ENCODE data around the gene SLC1A1.

Gene SLC1A1

GRCh38 chr9:4489919-4490704, at the start of gene SLC1A1:
Gene SLC1A1, plus strand, starts transcription at chr9:4490468. Its CDS starts 212 bp downstream, at chr9:4490680.
- DNase-seq (ENCODE audit: low read depth), result peak; percentile 11
- no peak for TF ChIP-seq CTCF (IDR thresholded peaks at IDR 0.05; ENCODE audit: low read depth, low read length, missing control alignments)
- in situ Hi-C loops (cut with HindIII; ENCODE audit: low sequenced_read_pairs), result no loop called here
- H3K4me3 ChIP-seq (ENCODE audit: low read depth, low read length), result peak within 1 kb of the TSS; percentile 63

GRCh38 chr9:4442806-4443205, 47.5 kb upstream of the SLC1A1 start:
- in situ Hi-C loops (cut with HindIII; ENCODE audit: low sequenced_read_pairs), result no loop called here
- no peak for TF ChIP-seq CTCF (IDR thresholded peaks at IDR 0.05; ENCODE audit: low read depth, low read length, missing control alignments)
- H3K4me3 ChIP-seq (ENCODE audit: low read depth, low read length), result no peak overlapping the region
- DNase-seq (ENCODE audit: low read depth), result no peak

GRCh38 chr9:4443439-4443838, 46.8 kb upstream of the SLC1A1 start:
- H3K4me3 ChIP-seq (ENCODE audit: low read depth, low read length), result no peak overlapping the region
- no peak for TF ChIP-seq CTCF (IDR thresholded peaks at IDR 0.05; ENCODE audit: low read depth, low read length, missing control alignments)
- DNase-seq (ENCODE audit: low read depth), result no peak
- in situ Hi-C loops (cut with HindIII; ENCODE audit: low sequenced_read_pairs), result no loop called here

- TF ChIP-seq CTCF (IDR thresholded peaks at IDR 0.05; ENCODE audit: low read depth, low read length, missing control alignments), result no peak
- in situ Hi-C loops (cut with HindIII; ENCODE audit: low sequenced_read_pairs), result no loop called here
- H3K4me3 ChIP-seq (ENCODE audit: low read depth, low read length), result no peak overlapping the region
- no peak for DNase-seq (ENCODE audit: low read depth)
Measured at GRCh38 chr9:4461437-4461836, 28.8 kb upstream of the SLC1A1 start.

- DNase-seq (ENCODE audit: low read depth), result no peak
- TF ChIP-seq CTCF (IDR thresholded peaks at IDR 0.05; ENCODE audit: low read depth, low read length, missing control alignments), result no peak
- no peak overlapping the region for H3K4me3 ChIP-seq (ENCODE audit: low read depth, low read length)
- in situ Hi-C loops (cut with HindIII; ENCODE audit: low sequenced_read_pairs), result no loop called here
Measured at GRCh38 chr9:4463824-4464223, 26.4 kb upstream of the SLC1A1 start.

- H3K4me3 ChIP-seq (ENCODE audit: low read depth, low read length), result no peak overlapping the region
- in situ Hi-C loops (cut with HindIII; ENCODE audit: low sequenced_read_pairs), result no loop called here
- DNase-seq (ENCODE audit: low read depth), result no peak
- TF ChIP-seq CTCF (IDR thresholded peaks at IDR 0.05; ENCODE audit: low read depth, low read length, missing control alignments), result no peak
Measured at GRCh38 chr9:4464911-4465513, 25.3 kb upstream of the SLC1A1 start.
